ENCODE results near the gene PNPLA7. TPM values are rescaled to one million over a fixed set of nuclear protein-coding genes. Genes with fewer than 3 reads are reported as not detected.

PNPLA7 gene
- total RNA-seq, 1 experiment from 2014 or later, result 1.8 TPM

DNA sequence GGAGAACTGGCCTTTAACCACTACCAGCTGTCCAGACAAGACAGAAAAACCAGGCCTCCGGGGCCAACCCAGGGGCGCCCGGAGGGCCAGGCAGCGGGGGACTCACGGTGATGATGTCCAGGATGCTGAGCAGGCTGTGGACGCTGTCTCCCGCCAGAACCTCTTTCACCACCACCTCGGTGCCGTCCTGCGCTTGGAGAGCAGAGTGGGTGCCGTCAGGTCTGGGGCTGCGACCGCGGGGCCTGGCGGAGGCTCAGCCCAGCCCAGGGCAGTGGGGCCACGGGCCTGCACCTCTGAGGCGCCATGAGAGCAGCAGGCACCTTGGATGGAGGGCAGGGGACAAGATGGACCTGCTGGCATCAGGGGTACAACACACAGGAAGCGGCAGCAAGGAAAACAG is 9.7 kb downstream of the PNPLA7 start:
- no peak overlapping the region for H3K4me3 ChIP-seq (replicated peaks in 1 of 2; ENCODE audit: low read depth in 1 of 2, low read length in 2 of 2)
- ChIA-PET RAD21 (ENCODE audit: low non-redundant PET in 1 of 2, low total read pairs in 2 of 2, uncharacterized antibody in 2 of 2, unreplicated experiment in 2 of 2) (no interaction called here), POLR2A (no interaction called here), CTCF (no interaction called here)
- H3K27ac ChIP-seq (ENCODE audit: low read depth, low read length), result no peak overlapping the region; the same call in 1 of the 2 replicates
- intact Hi-C loops (cut with micrococcal nuclease), result no loop called here
- H3K36me3 ChIP-seq (ENCODE audit: control insufficient read depth in 1 of 2, insufficient read depth in 2 of 2, low read length in 2 of 2), result no peaks in the 10 kb centered on the region
- no peak for TF ChIP-seq RAD21 (IDR thresholded peaks at IDR 0.05; ENCODE audit: low read depth)
- no peak for TF ChIP-seq POLR2A (IDR thresholded peaks at IDR 0.05; ENCODE audit: borderline replicate concordance, extremely low read depth, insufficient read depth, insufficient read length)
- H3K4me2 ChIP-seq (ENCODE audit: low read length), result no peak overlapping the region
- no peak for ATAC-seq
- no peaks in the 10 kb centered on the region for H3K9me2 ChIP-seq (ENCODE audit: insufficient read depth)
- H3K9ac ChIP-seq (ENCODE audit: low read length), result no peak overlapping the region
- H2AFZ ChIP-seq (ENCODE audit: low read depth, low read length, poor library complexity, severe bottlenecking), result no peak overlapping the region
- no peaks in the 10 kb centered on the region for H3K9me3 ChIP-seq (ENCODE audit: control insufficient read depth in 1 of 2, insufficient read depth in 1 of 2, low read depth in 1 of 2, low read length in 2 of 2)
- no TSS peak for BruUV-seq (replicated peaks)
- H3K4me1 ChIP-seq (ENCODE audit: control insufficient read depth in 1 of 2, insufficient read depth in 2 of 2, low read length in 2 of 2), result no peaks in the 10 kb centered on the region
- DNase-seq (ENCODE audit: low read depth, low spot score), result no peak
- no peaks in the 10 kb centered on the region for H3K27me3 ChIP-seq (ENCODE audit: insufficient read depth, low read length)
- no peaks in the 10 kb centered on the region for H3K79me2 ChIP-seq (ENCODE audit: insufficient read depth, low read length)
- H4K20me1 ChIP-seq (ENCODE audit: insufficient read depth), result no peaks in the 10 kb centered on the region

DNA sequence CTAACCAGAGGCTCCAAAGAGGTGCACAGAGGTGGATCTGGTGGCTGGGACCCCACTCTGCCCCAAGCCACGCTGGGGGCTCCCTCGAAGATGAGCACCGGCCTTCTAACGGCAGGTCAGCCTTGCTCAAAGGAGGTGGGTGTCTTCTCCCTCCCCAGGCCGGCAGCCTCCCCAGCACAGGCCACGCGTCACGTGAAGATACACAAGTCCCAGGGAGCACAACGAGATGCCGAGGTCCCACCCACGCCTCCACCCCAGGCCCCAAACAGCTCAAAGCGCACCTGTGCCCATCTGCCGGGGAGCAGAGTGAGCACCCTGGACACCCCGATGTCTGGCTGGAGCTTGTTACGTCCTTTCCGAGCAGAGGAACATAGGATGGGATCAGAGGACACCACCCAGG is 12.1 kb downstream of the PNPLA7 start:
- ChIA-PET POLR2A (no interaction called here), RAD21 (ENCODE audit: low non-redundant PET in 1 of 2, low total read pairs in 2 of 2, uncharacterized antibody in 2 of 2, unreplicated experiment in 2 of 2) (no interaction called here), CTCF (no interaction called here)
- Histone ChIP-seq H3K27me3 (ENCODE audit: insufficient read depth, low read length) (no peaks in the 10 kb centered on the region), H3K79me2 (ENCODE audit: insufficient read depth, low read length) (no peaks in the 10 kb centered on the region), H4K20me1 (ENCODE audit: insufficient read depth) (no peaks in the 10 kb centered on the region), H3K27ac (ENCODE audit: low read depth, low read length) (no peak overlapping the region), H3K4me2 (ENCODE audit: low read length) (no peak overlapping the region), H2AFZ (ENCODE audit: low read depth, low read length, poor library complexity, severe bottlenecking) (no peak overlapping the region), H3K36me3 (ENCODE audit: control insufficient read depth in 1 of 2, insufficient read depth in 2 of 2, low read length in 2 of 2) (no peaks in the 10 kb centered on the region), H3K9me2 (ENCODE audit: insufficient read depth) (no peaks in the 10 kb centered on the region), H3K4me1 (ENCODE audit: control insufficient read depth in 1 of 2, insufficient read depth in 2 of 2, low read length in 2 of 2) (peaks cover 6 to 10% of the 10 kb centered on the region in 2 experiments; a peak in 3 of 4 replicates), H3K9ac (ENCODE audit: low read length) (no peak overlapping the region), H3K9me3 (ENCODE audit: control insufficient read depth in 1 of 2, insufficient read depth in 1 of 2, low read depth in 1 of 2, low read length in 2 of 2) (no peaks in the 10 kb centered on the region), H3K4me3 (replicated peaks in 1 of 2; ENCODE audit: low read depth in 1 of 2, low read length in 2 of 2) (no peak overlapping the region)
- no TSS peak for BruUV-seq (replicated peaks)
- ATAC-seq (no peak), DNase-seq (ENCODE audit: low read depth, low spot score) (no peak)
- intact Hi-C loops (cut with micrococcal nuclease), result no loop called here
- TF ChIP-seq ZNF274 (IDR thresholded peaks at IDR 0.05; ENCODE audit: low read depth, low read length) (no peak), SIN3A (IDR thresholded peaks at IDR 0.05; ENCODE audit: low read depth) (no peak), YY1 (IDR thresholded peaks at IDR 0.05; ENCODE audit: extremely low read depth, insufficient replicate concordance, low read depth, low read length) (no peak), EZH2phosphoT487 (IDR thresholded peaks at IDR 0.05; ENCODE audit: borderline replicate concordance) (no peak), FOSL1 (IDR thresholded peaks at IDR 0.05; ENCODE audit: low read depth) (no peak), CEBPB (IDR thresholded peaks at IDR 0.05; ENCODE audit: low read depth) (no peak), TCF7L2 (IDR thresholded peaks at IDR 0.05; ENCODE audit: borderline replicate concordance, extremely low read depth, insufficient read depth, insufficient read length) (no peak), POLR2AphosphoS5 (IDR thresholded peaks at IDR 0.05; ENCODE audit: low read depth, low read length) (no peak), ELF1 (IDR thresholded peaks at IDR 0.05; ENCODE audit: borderline replicate concordance, low read depth) (no peak), POLR2A (IDR thresholded peaks at IDR 0.05; ENCODE audit: borderline replicate concordance, extremely low read depth, insufficient read depth, insufficient read length) (no peak), CBX3 (IDR thresholded peaks at IDR 0.05; ENCODE audit: low read depth) (no peak), JUND (IDR thresholded peaks at IDR 0.05) (no peak)
- TF ChIP-seq, protein P1, sequence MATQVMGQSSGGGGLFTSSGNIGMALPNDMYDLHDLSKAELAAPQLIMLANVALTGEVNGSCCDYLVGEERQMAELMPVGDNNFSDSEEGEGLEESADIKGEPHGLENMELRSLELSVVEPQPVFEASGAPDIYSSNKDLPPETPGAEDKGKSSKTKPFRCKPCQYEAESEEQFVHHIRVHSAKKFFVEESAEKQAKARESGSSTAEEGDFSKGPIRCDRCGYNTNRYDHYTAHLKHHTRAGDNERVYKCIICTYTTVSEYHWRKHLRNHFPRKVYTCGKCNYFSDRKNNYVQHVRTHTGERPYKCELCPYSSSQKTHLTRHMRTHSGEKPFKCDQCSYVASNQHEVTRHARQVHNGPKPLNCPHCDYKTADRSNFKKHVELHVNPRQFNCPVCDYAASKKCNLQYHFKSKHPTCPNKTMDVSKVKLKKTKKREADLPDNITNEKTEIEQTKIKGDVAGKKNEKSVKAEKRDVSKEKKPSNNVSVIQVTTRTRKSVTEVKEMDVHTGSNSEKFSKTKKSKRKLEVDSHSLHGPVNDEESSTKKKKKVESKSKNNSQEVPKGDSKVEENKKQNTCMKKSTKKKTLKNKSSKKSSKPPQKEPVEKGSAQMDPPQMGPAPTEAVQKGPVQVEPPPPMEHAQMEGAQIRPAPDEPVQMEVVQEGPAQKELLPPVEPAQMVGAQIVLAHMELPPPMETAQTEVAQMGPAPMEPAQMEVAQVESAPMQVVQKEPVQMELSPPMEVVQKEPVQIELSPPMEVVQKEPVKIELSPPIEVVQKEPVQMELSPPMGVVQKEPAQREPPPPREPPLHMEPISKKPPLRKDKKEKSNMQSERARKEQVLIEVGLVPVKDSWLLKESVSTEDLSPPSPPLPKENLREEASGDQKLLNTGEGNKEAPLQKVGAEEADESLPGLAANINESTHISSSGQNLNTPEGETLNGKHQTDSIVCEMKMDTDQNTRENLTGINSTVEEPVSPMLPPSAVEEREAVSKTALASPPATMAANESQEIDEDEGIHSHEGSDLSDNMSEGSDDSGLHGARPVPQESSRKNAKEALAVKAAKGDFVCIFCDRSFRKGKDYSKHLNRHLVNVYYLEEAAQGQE (IDR thresholded peaks at IDR 0.05; ENCODE audit: low read depth), result no peak
- TF ChIP-seq, protein P2, sequence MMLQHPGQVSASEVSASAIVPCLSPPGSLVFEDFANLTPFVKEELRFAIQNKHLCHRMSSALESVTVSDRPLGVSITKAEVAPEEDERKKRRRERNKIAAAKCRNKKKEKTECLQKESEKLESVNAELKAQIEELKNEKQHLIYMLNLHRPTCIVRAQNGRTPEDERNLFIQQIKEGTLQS (IDR thresholded peaks at IDR 0.05), result no peak
- TF ChIP-seq, protein P3, sequence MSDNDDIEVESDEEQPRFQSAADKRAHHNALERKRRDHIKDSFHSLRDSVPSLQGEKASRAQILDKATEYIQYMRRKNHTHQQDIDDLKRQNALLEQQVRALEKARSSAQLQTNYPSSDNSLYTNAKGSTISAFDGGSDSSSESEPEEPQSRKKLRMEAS (IDR thresholded peaks at IDR 0.05), result no peak
- TF ChIP-seq, protein P4, sequence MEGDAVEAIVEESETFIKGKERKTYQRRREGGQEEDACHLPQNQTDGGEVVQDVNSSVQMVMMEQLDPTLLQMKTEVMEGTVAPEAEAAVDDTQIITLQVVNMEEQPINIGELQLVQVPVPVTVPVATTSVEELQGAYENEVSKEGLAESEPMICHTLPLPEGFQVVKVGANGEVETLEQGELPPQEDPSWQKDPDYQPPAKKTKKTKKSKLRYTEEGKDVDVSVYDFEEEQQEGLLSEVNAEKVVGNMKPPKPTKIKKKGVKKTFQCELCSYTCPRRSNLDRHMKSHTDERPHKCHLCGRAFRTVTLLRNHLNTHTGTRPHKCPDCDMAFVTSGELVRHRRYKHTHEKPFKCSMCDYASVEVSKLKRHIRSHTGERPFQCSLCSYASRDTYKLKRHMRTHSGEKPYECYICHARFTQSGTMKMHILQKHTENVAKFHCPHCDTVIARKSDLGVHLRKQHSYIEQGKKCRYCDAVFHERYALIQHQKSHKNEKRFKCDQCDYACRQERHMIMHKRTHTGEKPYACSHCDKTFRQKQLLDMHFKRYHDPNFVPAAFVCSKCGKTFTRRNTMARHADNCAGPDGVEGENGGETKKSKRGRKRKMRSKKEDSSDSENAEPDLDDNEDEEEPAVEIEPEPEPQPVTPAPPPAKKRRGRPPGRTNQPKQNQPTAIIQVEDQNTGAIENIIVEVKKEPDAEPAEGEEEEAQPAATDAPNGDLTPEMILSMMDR (IDR thresholded peaks at IDR 0.05 in 2 of 3, conservative IDR thresholded peaks at IDR 0.05 in 1 of 3; ENCODE audit: borderline replicate concordance in 1 of 3, insufficient read depth in 1 of 3, low read depth in 2 of 3, low read length in 2 of 3), result no peak
